Erythroblast (primary cell): Measurements from ENCODE around the gene ABCA7.

Experiments
- GATA1 ChIP-seq: IDR thresholded peaks from 2 replicates; pipeline ENCODE4 v1.6.1; 2011; ENCODE audit warnings: low read depth, mild to moderate bottlenecking, control low read depth, low read length, moderate library complexity
- POLR2A ChIP-seq: IDR thresholded peaks from 2 replicates; pipeline ENCODE4 v1.6.1; 2011; ENCODE audit warnings: mild to moderate bottlenecking, low read length

DNA sequence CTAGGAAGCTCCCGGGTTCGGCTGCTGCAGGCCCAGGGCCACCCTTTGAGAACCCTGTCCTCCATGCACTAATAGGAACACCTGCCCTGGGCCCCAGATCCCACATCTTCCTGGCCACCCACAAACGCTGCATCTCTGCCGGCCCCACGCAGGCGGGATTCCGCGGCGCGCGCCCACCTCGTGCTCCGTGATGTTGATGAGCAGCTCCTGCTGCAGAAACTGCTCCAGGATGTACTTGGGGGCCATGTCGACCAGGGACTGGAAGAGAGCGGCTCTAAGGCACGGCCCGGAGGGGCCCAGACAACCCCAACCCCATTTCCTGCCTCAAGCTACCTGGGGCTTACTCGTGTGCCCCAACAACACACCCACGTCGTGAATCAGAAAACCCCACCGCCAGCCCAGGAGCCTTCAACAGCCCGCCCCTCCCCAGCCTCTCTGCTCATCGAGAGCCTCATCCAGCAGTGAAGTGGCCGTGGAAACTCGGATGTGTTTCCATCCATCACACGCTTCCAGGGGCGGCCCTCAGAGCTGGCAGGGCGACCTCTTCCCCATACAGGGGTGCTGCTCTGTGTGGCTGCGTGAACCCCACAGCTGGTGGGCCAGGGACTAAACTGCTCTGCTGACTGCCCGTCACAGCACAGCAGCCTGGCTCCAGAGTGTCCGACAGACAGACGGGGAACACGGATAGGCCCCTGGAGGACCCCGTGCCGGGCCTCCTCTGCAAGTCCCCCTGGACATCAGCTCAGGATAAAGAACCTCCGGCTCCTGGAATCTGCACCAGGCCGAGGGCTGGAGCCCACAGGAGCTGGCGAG lies 51.0 kb downstream of the ABCA7 start:
- no peak for TF ChIP-seq POLR2A
- TF ChIP-seq GATA1 = no peak
